Activated CD8-positive, alpha-beta T cell treated with anti-CD3 and anti-CD28 coated beads for 36 hours (primary cell): ENCODE data around the gene ELANE. TPM values are rescaled to one million over a fixed set of nuclear protein-coding genes. Genes with fewer than 3 reads are reported as not detected.

Experiments
- ATAC-seq: fragments of 200-7000 bp; cut with Tn5 transposase; one replicate; pipeline ENCODE4 v1.10.0; 2021; ENCODE audit warnings: mild to moderate bottlenecking, moderate library complexity
- CTCF ChIA-PET: fragments of 350-600 bp; sonication (Branson Sonifier 250); formaldehyde crosslinking; loops from one replicate; lab custom pipeline; 2021; ENCODE audit warnings: antibody characterized with exemption; lab: Charles Lee
- POLR2A ChIA-PET: fragments of 350-600 bp; sonication (Branson Sonifier 250); formaldehyde crosslinking; loops from one replicate; lab custom pipeline; 2021; ENCODE audit warnings: antibody characterized with exemption; lab: Charles Lee
- DNase-seq: peaks from one replicate; pipeline ENCODE4 v3.0.0-alpha.2; 2020
- H3K27ac Mint-ChIP-seq: one replicate; pipeline ENCODE4 v1.8.0; 2021; ENCODE audit warnings: mild to moderate bottlenecking, mixed read lengths
- H3K27me3 Mint-ChIP-seq: one replicate; pipeline ENCODE4 v1.8.0; 2021; ENCODE audit warnings: mixed read lengths
- H3K36me3 Mint-ChIP-seq: one replicate; pipeline ENCODE4 v1.8.0; 2021; ENCODE audit warnings: low read depth, mixed read lengths
- H3K4me1 Mint-ChIP-seq: one replicate; pipeline ENCODE4 v1.8.0; 2021; ENCODE audit warnings: low read depth, mixed read lengths
- H3K4me3 Mint-ChIP-seq: one replicate; pipeline ENCODE4 v1.8.0; 2021; ENCODE audit warnings: mild to moderate bottlenecking, moderate library complexity, mixed read lengths
- H3K9me3 Mint-ChIP-seq: one replicate; pipeline ENCODE4 v1.8.0; 2021; ENCODE audit warnings: mixed read lengths
- intact Hi-C: fragments of 100-400 bp; cut with micrococcal nuclease; formaldehyde crosslinking; loops from one replicate; pipeline ENCODE4 v1.10.0; 2022
- total RNA-seq, 2 experiments: library from RNA; stranded (reverse); gene quantifications; one replicate each; pipeline ENCODE4 v1.2.3, GENCODE V29; 2021
- TF ChIP-seq, protein P1 (sequence below): fragments of 200-600 bp; IDR thresholded peaks from one replicate; pipeline ENCODE4 v1.8.0; 2022; ENCODE audit warnings: antibody characterized with exemption, mild to moderate bottlenecking

ELANE gene
- total RNA-seq, 2 experiments from 2014 or later = not detected

DNA sequence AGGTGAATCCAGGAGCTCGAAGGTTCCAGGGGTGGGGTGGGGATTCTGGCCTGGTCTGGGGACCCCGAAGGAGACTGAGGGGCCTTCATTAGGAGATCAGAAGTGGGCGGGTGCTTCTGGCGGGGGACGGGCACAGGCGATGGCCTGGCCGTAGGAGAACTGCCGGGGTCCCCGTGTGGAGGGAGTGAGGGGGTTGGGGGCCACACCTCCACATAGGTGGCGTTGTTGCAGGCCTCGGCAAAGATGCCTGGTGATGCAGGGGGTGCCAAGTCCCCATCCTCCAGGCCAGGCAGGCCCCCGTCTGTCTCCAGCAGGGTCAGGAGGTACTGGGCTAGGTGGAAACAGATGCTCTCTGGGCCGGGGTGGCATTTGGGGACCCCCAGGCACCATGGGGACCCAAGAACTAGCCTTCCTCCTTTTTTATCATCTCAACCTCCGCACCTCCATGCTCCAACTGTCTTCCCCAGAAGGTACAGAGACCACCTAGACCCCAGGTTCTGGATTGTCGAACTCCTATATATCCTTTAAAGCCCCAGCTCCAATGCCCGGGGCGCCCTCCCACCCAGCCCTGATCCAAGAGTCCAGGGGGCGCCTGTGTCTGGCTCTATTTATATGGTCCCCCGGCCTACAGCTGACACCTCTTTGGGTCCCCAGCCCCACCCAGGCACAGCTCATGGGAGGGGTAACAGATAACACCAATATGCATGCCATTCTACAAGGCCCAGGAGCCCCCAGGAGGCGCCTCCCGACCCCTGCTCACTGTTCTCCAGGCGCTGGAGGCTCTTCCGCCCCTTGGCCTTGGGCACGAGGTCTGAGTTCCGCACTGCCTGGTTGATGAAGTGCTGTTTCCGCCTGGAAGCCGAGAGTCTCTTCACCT is 49.4 kb downstream of the ELANE start:
- Mint-ChIP-seq H3K27me3 (no peaks in the 10 kb centered on the region), H3K4me3 (no peak overlapping the region), H3K9me3 (no peaks in the 10 kb centered on the region), H3K36me3 (peaks cover 12% of the 10 kb centered on the region), H3K27ac (no peak overlapping the region), H3K4me1 (peaks cover 26% of the 10 kb centered on the region)
- POLR2A ChIA-PET = interaction anchor here (0.8 to 2.2 kb wide), 2 partner anchors 8 to 83 kb away, joined by 3 to 10 read pairs; partner anchors contain the start of genes MED16 and RNU6-9
- TF ChIP-seq, protein P1, sequence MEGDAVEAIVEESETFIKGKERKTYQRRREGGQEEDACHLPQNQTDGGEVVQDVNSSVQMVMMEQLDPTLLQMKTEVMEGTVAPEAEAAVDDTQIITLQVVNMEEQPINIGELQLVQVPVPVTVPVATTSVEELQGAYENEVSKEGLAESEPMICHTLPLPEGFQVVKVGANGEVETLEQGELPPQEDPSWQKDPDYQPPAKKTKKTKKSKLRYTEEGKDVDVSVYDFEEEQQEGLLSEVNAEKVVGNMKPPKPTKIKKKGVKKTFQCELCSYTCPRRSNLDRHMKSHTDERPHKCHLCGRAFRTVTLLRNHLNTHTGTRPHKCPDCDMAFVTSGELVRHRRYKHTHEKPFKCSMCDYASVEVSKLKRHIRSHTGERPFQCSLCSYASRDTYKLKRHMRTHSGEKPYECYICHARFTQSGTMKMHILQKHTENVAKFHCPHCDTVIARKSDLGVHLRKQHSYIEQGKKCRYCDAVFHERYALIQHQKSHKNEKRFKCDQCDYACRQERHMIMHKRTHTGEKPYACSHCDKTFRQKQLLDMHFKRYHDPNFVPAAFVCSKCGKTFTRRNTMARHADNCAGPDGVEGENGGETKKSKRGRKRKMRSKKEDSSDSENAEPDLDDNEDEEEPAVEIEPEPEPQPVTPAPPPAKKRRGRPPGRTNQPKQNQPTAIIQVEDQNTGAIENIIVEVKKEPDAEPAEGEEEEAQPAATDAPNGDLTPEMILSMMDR = no peak
- ATAC-seq (no peak), DNase-seq (no peak)
- CTCF ChIA-PET = interaction anchor here (1.3 to 1.7 kb wide), 3 partner anchors 8 to 38 kb away, joined by 3 to 5 read pairs (median 4); partner anchors contain the start of genes MED16 and RNU6-9
- intact Hi-C loops = no loop called here

DNA sequence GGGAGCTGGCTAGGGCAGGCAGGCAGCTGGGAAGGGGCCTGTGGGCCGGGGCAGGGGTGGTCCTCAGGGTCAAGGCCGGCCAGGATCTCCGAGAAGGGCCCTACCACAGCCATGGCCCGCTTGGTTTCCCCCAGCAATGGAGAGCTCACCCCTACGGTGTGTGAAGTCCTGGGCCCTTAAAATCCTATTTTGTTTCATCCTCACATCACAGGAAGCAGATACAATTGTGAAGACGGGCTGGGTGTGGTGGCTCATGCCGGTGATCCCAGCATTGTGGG is 49.9 kb downstream of the ELANE start:
- H3K9me3 Mint-ChIP-seq = no peaks in the 10 kb centered on the region
- H3K4me1 Mint-ChIP-seq = peaks cover 30% of the 10 kb centered on the region
- intact Hi-C loops = no loop called here
- H3K36me3 Mint-ChIP-seq = peaks cover 9% of the 10 kb centered on the region
- ATAC-seq (no peak), DNase-seq (no peak)
- ChIA-PET POLR2A (interaction anchor here (2.2 kb wide), 1 partner anchor 9 kb away, joined by 10 read pairs; the partner anchor contains the start of genes MED16 and RNU6-9), CTCF (interaction anchor here (1.3 to 1.7 kb wide), 3 partner anchors 9 to 38 kb away, joined by 3 to 5 read pairs (median 4); partner anchors contain the start of genes MED16 and RNU6-9)
- H3K4me3 Mint-ChIP-seq = no peak overlapping the region
- TF ChIP-seq, protein P1 = no peak
- no peak overlapping the region for H3K27ac Mint-ChIP-seq
- H3K27me3 Mint-ChIP-seq = no peaks in the 10 kb centered on the region

DNA sequence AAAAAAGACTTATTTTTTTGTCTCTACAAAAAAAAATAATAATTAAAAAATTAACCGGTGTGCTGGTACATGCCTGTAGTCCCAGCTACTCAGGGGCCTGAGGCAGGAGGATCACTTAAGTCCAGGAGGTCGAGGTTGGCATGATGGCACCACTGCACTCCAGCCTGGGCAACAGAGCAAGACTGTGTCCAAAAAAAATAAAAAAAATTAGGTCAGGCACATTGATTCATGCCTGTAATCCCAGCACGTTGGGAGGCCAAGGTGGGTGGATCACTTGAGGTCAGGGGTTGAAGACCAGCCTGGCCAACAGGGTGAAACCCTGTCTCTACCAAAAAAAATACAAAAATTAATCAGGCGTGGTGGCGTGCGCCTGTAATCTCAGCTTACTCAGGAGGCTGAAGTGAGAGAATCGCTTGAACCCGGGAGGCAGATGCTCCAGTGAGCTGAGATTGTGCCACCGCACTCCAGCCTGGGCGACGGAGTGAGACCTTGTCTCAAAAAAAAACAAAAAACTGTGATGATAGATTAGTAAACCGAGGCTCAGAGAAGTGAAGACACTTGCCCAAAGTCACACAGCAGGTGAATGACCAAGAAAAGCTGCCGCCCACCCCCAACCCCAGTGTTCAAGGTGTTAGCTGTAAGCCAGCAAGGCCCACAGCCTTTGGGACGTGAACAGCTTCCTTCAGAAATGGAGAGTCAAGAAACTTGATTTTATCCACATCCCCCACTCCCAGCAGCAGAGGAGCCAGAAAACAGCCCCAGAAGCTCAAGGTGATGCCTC is 50.5 kb downstream of the ELANE start:
- CTCF ChIA-PET = interaction anchor here (1.3 to 1.7 kb wide), 3 partner anchors 9 to 39 kb away, joined by 3 to 5 read pairs (median 4); partner anchors contain the start of genes MED16 and RNU6-9
- Mint-ChIP-seq H3K9me3 (no peaks in the 10 kb centered on the region), H3K4me1 (peaks cover 36% of the 10 kb centered on the region), H3K4me3 (no peak overlapping the region), H3K36me3 (peaks cover 9% of the 10 kb centered on the region), H3K27me3 (no peaks in the 10 kb centered on the region), H3K27ac (no peak overlapping the region)
- DNase-seq (no peak), ATAC-seq (no peak)
- POLR2A ChIA-PET = interaction anchor here (2.2 kb wide), 1 partner anchor 9 kb away, joined by 10 read pairs; the partner anchor contains the start of genes MED16 and RNU6-9
- TF ChIP-seq, protein P1 = no peak
- intact Hi-C loops = no loop called here

DNA sequence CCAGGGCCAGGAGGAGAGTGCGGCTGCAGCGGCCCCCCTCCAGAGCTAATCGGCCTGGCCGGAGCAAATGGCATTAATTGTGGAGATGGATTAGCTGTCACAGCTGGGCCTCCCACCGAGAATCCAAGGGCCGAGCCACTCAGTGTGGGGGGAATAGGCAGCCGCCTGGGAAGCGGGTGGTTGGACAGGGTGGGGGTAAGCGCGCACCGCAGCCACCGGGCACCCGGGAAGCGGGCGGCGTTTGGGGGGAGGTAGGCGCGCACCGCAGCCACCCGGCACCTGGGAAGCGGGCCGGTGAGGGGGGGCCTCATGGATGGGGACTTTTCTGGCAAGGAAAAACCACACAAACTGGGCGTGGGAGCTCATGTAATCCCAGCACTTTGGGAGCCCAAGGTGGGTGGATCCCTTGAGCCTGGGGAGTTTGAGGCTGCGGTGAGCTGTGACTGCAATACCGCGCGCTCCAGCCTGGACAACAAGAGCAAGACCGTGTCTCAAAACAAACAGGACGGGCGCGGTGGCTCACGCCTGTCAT is 51.2 kb downstream of the ELANE start:
- intact Hi-C loops = no loop called here
- Mint-ChIP-seq H3K27me3 (no peaks in the 10 kb centered on the region), H3K4me3 (no peak overlapping the region), H3K9me3 (no peaks in the 10 kb centered on the region), H3K36me3 (peaks cover 9% of the 10 kb centered on the region), H3K4me1 (peaks cover 40% of the 10 kb centered on the region), H3K27ac (no peak overlapping the region)
- POLR2A ChIA-PET = interaction anchor here (2.2 kb wide), 1 partner anchor 10 kb away, joined by 10 read pairs; the partner anchor contains the start of genes MED16 and RNU6-9
- ATAC-seq (no peak), DNase-seq (no peak)
- CTCF ChIA-PET = interaction anchor here (1.5 to 1.7 kb wide), 2 partner anchors 10 to 20 kb away, joined by 3 to 5 read pairs; partner anchors contain the start of genes MED16 and RNU6-9
- TF ChIP-seq, protein P1 = no peak
